Nephron (organoid): ENCODE results near the gene PRKCD.

ENCODE experiments used
- H3K27ac Mint-ChIP-seq, 3 experiments: 2 replicates each; pipeline ENCODE4 v1.8.0; 2020; ENCODE audit warnings: mixed read lengths in 3 of 3, mild to moderate bottlenecking in 2 of 3, moderate library complexity in 1 of 3
- H3K27me3 Mint-ChIP-seq: 2 replicates; pipeline ENCODE4 v1.8.0; 2021; ENCODE audit warnings: low read depth, mild to moderate bottlenecking, moderate library complexity, mixed read lengths
- H3K36me3 Mint-ChIP-seq: 2 replicates; pipeline ENCODE4 v1.8.0; 2020; ENCODE audit warnings: low read depth, mixed read lengths
- H3K4me1 Mint-ChIP-seq: 2 replicates; pipeline ENCODE4 v1.8.0; 2020; ENCODE audit warnings: mixed read lengths
- H3K4me3 Mint-ChIP-seq, 3 experiments: 2 replicates each; pipeline ENCODE4 v1.8.0; 2020; ENCODE audit warnings: mild to moderate bottlenecking in 3 of 3, mixed read lengths in 3 of 3, moderate library complexity in 2 of 3
- H3K9me3 Mint-ChIP-seq: 2 replicates; pipeline ENCODE4 v1.8.0; 2020; ENCODE audit warnings: mixed read lengths
- TF ChIP-seq, protein P1 (sequence below), 3 experiments: fragments of 200-600 bp; sonication (generic); IDR thresholded peaks; one replicate each; pipeline ENCODE4 v1.5.0; 2021; ENCODE audit warnings: antibody characterized with exemption in 3 of 3; ENCODE audit not compliant: unreplicated experiment in 3 of 3

PRKCD gene

DNA sequence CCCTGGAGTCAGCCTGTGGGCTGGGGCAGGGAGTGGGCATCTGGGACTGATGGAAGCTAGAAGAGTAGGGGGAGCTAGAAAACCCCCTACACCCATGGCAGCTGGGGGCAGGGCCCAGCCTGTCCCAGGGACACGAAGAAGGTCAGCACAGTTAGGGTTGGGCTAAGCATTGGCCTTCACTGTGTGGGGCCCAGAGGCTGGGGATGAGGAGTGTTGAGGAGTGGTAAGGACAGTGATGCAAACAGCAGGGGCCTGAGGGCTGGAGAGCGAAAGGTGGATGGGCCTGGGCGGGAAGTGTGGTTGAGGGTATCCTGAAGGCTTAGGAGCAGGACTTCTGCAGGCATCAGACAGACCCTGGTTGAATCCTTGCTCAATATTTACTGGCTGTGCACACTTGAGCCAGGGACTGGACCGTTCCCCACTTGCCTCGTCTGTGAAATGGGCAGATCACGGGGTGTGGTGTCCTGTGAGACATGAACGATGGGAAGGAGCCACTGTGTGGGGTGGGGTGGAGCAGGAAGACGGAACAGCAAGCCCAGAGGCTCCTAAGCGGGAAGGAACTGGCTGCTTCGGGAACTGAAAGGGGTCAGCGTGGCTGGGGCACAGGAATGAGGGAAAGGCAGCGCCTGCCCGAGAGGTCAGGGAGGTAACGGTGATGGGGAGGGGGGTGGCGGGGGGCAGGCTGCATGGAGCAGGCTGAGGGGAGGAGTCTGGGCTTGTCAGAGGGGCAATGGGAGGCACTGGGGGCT, 7.3 kb downstream of the PRKCD start:
- Mint-ChIP-seq H3K36me3 (no peaks in the 10 kb centered on the region), H3K9me3 (no peaks in the 10 kb centered on the region), H3K27ac (peak overlapping the region; percentile 60 to 76 (median 72)), H3K4me1 (peaks cover 32% of the 10 kb centered on the region), H3K27me3 (peaks cover 4% of the 10 kb centered on the region), H3K4me3 (peak overlapping the region in 2 of 3 experiments; percentile 20 to 34)
- TF ChIP-seq, protein P1, sequence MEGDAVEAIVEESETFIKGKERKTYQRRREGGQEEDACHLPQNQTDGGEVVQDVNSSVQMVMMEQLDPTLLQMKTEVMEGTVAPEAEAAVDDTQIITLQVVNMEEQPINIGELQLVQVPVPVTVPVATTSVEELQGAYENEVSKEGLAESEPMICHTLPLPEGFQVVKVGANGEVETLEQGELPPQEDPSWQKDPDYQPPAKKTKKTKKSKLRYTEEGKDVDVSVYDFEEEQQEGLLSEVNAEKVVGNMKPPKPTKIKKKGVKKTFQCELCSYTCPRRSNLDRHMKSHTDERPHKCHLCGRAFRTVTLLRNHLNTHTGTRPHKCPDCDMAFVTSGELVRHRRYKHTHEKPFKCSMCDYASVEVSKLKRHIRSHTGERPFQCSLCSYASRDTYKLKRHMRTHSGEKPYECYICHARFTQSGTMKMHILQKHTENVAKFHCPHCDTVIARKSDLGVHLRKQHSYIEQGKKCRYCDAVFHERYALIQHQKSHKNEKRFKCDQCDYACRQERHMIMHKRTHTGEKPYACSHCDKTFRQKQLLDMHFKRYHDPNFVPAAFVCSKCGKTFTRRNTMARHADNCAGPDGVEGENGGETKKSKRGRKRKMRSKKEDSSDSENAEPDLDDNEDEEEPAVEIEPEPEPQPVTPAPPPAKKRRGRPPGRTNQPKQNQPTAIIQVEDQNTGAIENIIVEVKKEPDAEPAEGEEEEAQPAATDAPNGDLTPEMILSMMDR (IDR thresholded peaks at IDR 0.05; ENCODE audit: unreplicated experiment in 3 of 3), result no peak

DNA sequence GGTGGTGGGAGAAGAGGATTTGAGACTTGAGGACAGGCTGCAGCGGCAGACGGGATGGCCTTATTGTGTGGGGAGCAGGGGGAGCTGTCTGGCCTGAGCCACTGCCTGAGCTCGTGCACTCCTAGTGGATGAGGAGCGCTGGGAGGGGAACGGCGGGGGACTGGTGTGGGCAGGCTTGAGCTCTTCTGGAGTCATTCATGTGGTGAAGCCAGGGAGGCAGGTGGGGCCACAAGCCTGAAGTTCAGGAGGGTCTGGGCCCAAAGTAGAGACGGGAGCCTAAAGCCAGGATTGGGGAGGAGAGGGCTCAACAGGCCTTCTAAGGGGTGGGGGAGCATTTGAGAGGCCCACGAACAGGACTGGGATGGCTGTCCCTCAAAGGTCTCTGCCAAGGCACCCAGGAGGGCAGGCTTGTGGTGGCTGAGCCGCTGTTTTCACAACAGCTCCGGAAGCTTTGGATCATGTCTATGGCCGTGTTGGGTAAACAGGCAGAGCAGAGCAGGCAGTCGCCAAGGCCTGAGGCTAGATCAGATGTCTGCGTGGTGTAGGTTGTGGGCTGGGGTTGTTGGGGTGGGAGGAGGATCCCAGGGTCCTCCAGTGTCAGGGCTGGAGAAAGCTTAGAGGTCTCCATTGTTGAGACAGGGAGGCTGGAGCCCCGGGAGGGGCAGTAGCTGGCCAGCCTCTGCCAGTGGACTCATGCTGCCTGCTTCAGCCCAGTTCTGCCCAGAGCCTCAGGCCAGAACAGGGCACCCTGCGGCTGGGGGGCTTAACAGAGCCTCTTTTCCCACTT, 8.2 kb downstream of the PRKCD start:
- Mint-ChIP-seq H3K27me3 (peaks cover 4% of the 10 kb centered on the region), H3K36me3 (peaks cover 4% of the 10 kb centered on the region), H3K4me1 (peaks cover 28% of the 10 kb centered on the region), H3K9me3 (no peaks in the 10 kb centered on the region), H3K27ac (peak overlapping the region; percentile 37 to 76 (median 55)), H3K4me3 (peak overlapping the region in 2 of 3 experiments; percentile 11 to 34)
- TF ChIP-seq, protein P1 (IDR thresholded peaks at IDR 0.05; ENCODE audit: unreplicated experiment in 3 of 3), result no peak

DNA sequence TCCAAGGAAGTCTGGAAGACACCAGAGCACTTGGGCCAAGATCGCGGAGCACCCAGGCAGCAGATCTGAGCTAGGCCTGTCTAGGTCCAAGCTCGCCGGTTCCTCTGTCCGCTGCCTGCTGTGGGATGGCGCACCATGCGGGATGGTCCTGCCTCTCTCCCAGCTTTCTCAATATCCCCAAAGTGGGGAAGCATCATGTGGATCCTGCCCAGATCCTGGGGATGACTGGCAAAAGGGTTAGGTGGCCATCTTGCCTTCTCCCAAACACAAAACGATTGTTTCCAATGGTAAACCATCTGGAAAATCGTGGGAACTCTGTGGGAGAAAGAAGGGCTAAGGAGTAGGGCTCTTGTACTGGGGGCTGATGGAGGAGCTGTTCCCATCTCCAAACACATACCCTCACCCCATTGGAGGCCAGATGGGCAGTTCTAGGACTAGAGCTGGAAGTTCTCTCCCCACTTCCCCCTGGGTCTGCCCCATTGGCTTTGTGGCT, 8.9 kb downstream of the PRKCD start:
- Mint-ChIP-seq H3K36me3 (peaks cover 4% of the 10 kb centered on the region), H3K27me3 (peaks cover 4% of the 10 kb centered on the region), H3K9me3 (no peaks in the 10 kb centered on the region), H3K4me1 (peaks cover 28% of the 10 kb centered on the region), H3K27ac (no peak overlapping the region), H3K4me3 (no peak overlapping the region)
- TF ChIP-seq, protein P1 (IDR thresholded peaks at IDR 0.05; ENCODE audit: unreplicated experiment in 3 of 3), result no peak

DNA sequence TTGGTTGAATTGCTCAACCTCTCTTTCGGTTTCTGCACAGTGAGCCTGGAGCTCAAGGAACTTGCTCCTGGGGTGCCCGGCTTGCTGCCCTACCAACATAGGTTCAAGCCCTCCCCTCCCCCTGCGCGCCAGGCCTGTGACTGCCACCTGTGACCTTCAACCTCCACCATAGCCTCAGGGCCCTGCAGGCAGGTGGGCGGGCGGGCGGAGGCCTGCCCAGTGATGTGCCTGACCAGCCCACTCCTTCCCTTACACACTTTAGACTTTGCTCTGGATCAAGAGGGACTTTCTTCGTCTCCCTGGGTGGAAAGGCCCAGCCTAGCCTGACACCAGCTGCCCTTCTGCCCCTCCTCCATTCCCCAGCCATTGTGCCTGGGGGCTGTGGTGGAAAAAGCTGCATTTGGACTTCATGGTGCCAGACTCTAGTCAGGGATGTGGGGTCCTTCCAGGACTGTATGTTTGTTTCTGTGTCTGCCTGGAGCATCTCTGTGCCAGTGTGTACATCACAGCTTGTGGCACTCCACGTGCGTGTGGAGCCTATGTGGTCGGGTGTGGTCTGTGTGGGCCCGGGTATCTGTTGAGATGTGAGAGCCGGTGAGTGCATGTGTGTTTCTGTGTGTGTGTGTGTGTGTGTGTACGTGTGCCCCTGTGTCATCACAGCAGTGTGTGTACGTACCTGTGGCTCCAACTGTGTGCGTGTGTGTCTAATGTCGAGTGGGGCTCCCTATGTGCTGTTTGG, 9.5 kb downstream of the PRKCD start:
- Mint-ChIP-seq H3K36me3 (peaks cover 4% of the 10 kb centered on the region), H3K27me3 (peaks cover 4% of the 10 kb centered on the region), H3K4me1 (peaks cover 28% of the 10 kb centered on the region), H3K4me3 (no peak overlapping the region), H3K9me3 (no peaks in the 10 kb centered on the region), H3K27ac (peak overlapping the region; percentile 13 to 46 (median 34))
- TF ChIP-seq, protein P1 (IDR thresholded peaks at IDR 0.05; ENCODE audit: unreplicated experiment in 3 of 3), result no peak

DNA sequence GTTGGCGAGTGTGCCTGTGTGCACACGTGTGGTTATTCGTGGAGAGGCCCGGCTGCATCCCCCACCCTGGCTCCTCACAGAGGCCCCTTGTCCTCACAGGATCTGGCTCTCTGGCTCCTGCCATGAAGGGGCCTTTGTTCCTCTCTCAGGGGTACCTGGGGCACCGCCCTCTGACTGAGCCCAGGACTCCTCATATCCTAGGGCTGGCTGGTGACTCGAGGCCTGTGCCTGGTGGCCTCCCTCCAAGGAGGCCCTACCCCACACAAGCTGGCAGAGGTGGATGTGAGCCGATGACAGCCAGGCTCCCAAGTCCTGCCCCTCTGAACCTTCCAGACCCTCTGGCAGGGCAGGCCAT, 10.0 kb downstream of the PRKCD start:
- peaks cover 4% of the 10 kb centered on the region for H3K36me3 Mint-ChIP-seq

More for the DNA sequence above, 10.0 kb downstream of the PRKCD start:
- Mint-ChIP-seq H3K27ac (peak overlapping the region; percentile 13 to 46 (median 34)), H3K4me1 (peaks cover 28% of the 10 kb centered on the region), H3K27me3 (peaks cover 4% of the 10 kb centered on the region), H3K4me3 (no peak overlapping the region), H3K9me3 (no peaks in the 10 kb centered on the region)
- TF ChIP-seq, protein P1 (IDR thresholded peaks at IDR 0.05; ENCODE audit: unreplicated experiment in 3 of 3), result no peak
